Stimulated activated CD4-positive, alpha-beta T cell treated with anti-CD3 and anti-CD28 coated beads, Interleukin-1b, Interleukin-23, amount 100 ng/mL, for 24 hours (primary cell): ENCODE results near the gene ZNF536.
"Not testable (repeated sequence)": the region's sequence is repeated elsewhere in the genome, so short reads cannot be mapped to it uniquely, and the experiment has no call there.

Experiments used
- DNase-seq, 4 experiments: peaks; one replicate each; pipeline ENCODE4 v3.0.0-alpha.2; 2020; ENCODE audit warnings: low read depth in 4 of 4, low spot score in 1 of 4

ZNF536 gene

DNA sequence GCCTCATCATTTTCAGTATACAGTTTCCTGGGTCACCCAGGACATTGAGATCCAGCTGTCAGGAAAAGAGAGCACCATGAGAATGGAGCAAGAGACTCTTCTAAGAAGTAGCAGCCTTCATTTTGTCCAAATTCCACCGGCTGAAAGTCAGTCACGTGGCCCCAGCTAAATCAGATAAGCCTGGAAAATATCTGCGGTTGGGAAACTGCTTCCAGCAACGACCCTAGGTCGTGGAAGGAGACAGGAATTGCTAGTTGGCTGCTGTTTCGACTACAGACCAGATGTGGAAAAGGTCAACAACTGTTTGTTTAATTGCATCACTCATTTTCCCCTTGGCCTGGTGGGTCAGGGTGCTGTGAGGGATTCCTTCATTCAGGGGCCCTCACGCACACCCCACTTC, 107.0 kb downstream of the ZNF536 start:
- DNase-seq, result no peak

DNA sequence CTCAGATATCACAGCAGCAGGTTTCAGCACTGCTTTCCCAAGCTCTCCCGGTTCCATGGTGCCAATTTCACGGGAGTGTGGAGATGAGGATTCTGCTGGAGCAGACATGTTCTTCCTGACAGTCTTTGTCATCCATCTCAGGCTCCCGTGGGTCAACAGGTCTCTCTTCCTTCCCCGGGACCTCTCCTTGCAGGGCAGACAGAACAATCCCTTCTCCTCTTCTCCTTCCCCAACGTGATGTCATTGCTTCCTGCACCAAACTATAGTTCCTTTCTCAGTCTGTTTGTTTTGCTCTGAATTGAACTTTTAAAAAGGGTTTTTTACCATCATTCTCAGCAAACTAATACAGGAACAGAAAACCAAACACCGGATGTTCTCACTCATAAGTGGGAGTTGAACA, 107.9 kb downstream of the ZNF536 start:
- no peak for DNase-seq

DNA sequence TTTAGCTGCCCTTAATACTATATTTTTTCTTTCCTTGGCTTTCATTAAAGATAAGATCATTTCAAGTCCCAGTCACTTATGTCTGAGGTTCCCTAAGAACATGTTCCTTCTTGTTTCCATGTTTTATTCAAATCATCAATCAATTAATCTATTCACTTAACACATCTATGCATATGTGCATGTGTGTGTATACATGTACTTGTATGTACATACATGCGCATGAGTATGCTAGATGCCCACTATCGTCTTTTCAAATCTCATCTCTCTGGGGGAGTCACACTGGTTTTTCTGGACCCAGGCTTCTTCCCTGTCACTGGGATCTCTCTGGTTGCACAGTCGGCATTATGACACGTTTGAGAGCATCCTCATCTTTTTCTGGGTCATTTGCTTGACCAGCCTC, 108.9 kb downstream of the ZNF536 start:
- DNase-seq, result no peak

DNA sequence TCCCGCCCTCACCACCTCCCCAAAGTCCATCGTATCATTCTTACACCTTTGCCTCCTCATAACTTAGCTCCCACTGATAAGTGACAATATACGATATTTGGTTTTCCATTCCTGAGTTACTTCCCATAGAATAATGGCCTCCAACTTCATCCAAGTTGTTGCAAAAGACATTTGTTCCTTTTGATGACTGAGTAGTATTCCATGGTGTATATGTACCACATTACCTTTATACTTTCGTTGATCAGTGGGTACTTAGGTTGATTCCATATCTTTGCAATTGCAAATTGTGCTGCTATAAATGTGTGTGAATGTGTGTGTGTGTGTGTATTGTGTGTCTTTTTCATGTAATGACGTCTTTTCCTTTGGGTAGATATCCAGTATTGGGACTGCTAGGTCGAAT, 109.6 kb downstream of the ZNF536 start:
- DNase-seq, result no peak

DNA sequence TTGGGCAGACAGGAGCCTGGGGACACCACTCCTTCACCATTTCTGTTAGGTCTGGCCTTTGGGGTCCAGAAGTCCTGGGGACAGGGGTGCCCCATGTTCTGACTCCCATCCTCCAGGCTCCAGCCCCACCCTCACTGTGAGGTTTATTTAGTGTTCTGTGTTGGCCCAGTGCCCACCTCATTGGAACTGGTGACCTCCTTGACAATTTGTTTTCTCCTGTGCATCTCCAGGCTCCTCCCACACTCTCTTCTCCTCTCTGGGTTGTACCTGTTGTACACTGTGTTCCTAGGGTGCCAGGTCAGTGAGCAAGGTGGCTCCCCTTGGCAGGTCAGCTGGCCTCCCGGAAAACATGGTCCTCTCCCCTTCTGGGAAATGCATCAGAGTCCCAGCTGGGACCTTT, 110.8 kb downstream of the ZNF536 start:
- DNase-seq, result no peak

DNA sequence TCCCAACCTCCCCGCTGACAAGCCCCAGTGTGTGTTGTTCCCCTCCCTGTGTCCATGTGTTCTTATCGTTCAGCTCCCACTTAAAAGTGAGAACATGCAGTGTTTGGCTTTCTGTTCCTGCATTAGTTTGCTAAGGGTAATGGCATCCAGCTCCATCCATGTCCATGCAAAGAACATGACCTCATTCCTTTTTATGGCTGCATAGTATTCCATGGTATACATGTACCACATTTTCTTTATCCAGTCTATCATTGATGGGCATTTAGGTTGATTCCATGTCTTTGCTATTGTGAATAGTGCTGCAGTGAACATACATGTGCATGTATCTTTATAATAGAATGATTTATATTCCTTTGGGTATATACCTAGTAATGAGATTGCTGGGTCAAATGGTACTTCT, 114.1 kb downstream of the ZNF536 start:
- DNase-seq, result not testable (repeated sequence)

- DNase-seq, result no peak
Observed at GRCh38 chr19:30487178-30487577, 115.0 kb downstream of the ZNF536 start.

- no peak for DNase-seq
Observed at GRCh38 chr19:30488191-30488590, 116.0 kb downstream of the ZNF536 start.

GRCh38 chr19:30490760-30491159, 118.6 kb downstream of the ZNF536 start:
- no peak for DNase-seq

DNA sequence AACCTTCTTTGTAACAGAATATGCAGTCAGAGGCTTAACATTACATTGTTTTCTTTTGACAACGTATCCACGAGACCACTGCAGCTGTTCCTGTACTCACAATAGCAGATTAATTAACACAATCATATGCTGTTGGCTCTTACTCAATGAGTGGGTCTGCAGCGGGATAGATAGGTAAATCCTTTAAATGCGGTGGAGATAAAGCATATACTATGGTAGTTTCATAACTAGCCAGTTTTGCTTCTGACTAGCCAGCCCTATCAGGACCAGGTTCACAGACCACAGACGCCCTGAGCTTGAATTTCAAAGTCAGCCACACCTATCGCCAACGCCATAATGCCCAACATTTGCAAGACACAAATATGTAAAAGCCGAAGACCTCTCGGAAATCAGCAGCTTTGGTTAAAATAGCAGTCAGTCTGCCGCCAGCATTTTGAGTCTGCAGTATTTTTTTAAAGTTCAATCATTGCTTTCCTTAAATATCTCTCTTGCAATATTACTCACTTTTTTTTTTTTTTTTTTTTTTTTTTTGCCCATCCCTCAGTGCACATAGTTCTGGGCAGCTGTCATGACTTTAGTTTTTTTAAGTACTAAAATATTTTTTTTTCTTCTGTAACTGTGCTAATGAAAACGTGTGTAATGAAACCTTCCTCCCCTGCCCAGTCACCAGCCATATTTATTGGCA, 120.5 kb downstream of the ZNF536 start:
- DNase-seq, result no peak

- no peak for DNase-seq
Observed at GRCh38 chr19:30497034-30497433, 124.8 kb downstream of the ZNF536 start.

- not testable (repeated sequence) for DNase-seq
Observed at GRCh38 chr19:30498085-30498484, 125.9 kb downstream of the ZNF536 start.

GRCh38 chr19:30498707-30499106, 126.5 kb downstream of the ZNF536 start:
- DNase-seq, result no peak

- DNase-seq, result no peak
Observed at GRCh38 chr19:30504272-30504671, 132.1 kb downstream of the ZNF536 start.

- no peak for DNase-seq
Observed at GRCh38 chr19:30512176-30513081, 140.2 kb downstream of the ZNF536 start.

DNA sequence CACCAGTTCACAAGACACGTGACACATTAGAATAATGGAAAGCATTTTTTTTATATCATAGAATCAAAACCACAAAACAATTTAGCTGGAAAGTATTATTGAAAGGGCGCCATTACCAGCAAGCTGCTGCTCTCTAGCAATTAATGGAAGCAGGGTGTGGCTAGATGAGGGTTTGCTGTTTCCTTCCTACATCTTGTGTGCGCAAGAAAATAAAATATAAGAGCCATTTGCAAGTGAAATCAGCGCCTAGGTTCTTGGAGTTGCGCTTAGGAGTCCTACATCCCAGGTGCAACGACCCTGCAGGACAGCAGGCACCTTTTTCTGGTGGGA, 140.9 kb downstream of the ZNF536 start:
- DNase-seq, result no peak

GRCh38 chr19:30516111-30516510, 143.9 kb downstream of the ZNF536 start:
- no peak for DNase-seq

DNA sequence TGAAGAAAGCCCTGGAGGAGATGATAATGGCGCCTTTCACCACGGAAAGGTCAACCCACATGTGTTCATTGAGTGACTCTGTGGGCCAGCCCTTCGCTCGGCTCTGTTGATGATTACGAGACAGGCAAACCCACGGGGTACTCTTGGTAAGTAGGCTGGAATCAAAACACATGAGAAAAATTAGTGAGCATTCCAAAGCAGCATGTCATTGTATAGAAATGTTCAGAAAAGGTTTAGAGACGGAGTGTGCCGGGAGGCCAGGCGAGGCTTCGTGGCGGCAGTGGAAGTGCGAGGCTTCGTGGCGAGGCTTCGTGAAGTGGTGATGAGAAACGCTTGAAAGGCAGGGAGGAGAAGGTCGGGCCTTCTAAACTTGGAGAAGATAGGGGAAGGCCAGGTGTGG, 144.3 kb downstream of the ZNF536 start:
- DNase-seq, result no peak

DNA sequence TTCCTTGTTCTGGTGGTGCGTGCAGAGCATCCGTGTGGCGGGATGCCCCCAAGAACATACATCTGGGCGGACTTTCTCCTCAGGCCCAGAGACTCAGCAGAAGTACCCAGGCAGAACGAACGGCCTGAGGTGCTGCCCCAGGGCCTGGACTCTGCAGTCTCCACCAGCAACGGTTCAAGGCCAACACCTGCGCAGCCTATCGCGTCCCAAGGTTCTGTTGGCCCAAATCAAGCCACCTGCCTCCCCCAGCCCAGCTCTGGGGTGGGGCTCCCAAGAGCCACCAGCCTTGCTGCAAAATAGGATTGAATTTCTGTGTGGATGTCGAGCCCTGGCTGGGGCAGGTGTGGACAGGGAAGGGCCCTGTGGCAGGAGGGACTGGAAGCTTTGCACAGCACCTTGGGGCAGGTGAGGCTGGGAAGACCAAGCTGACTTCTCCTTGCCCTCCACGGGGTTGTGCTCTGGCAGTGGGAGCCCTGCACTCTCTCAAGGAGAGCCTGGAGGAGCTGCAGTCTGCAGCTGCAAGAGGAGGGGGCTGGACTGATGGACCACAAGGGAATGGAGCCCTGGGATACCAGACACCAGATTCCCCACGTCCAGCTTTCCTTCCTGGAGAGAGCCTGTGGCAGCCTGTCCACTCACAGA, 146.9 kb downstream of the ZNF536 start:
- no peak for DNase-seq

GRCh38 chr19:30519607-30520205, 147.5 kb downstream of the ZNF536 start:
- DNase-seq, result no peak

- no peak for DNase-seq
Observed at GRCh38 chr19:30520735-30521479, 148.7 kb downstream of the ZNF536 start.
